Colonic mucosa (tissue), 4 donors: ENCODE results near the gene FBN1. TPM values are rescaled to one million over a fixed set of nuclear protein-coding genes. Genes with fewer than 3 reads are reported as not detected.

ENCODE experiments used
- DNase-seq: peaks from one replicate; pipeline ENCODE4 v3.0.0-alpha.2; 2020
- H3K27ac ChIP-seq: fragments of 200-600 bp; one replicate; pipeline ENCODE4 v1.8.0; 2021
- H3K27me3 ChIP-seq: fragments of 200-600 bp; one replicate; pipeline ENCODE4 v1.8.0; 2021
- H3K36me3 ChIP-seq: fragments of 200-600 bp; one replicate; pipeline ENCODE4 v1.8.0; 2021
- H3K4me1 ChIP-seq: fragments of 200-600 bp; one replicate; pipeline ENCODE4 v1.8.0; 2021; ENCODE audit warnings: mild to moderate bottlenecking
- H3K4me3 ChIP-seq: fragments of 200-600 bp; one replicate; pipeline ENCODE4 v1.8.0; 2021
- H3K9ac ChIP-seq, 2 donors: one replicate each; pipeline ENCODE4 v1.7.0; 2013; ENCODE audit warnings: control low read depth in 2 of 2, low read depth in 2 of 2, low read length in 2 of 2
- H3K9me3 ChIP-seq: fragments of 200-600 bp; one replicate; pipeline ENCODE4 v1.8.0; 2021
- intact Hi-C: fragments of 100-400 bp; cut with DNase I; formaldehyde crosslinking; loops from one replicate; pipeline ENCODE4 v1.14.1; 2022
- total RNA-seq, 2 donors: library from RNA; stranded (reverse); fragmentation: NEBNext Ultra II Directional in 1 of 2; extraction: Animal tissue kit (Norgen Biotek cat#: 25700) in 1 of 2; gene quantifications; one replicate each; pipeline ENCODE4 v1.2.1, GENCODE V29; 2021
- TF ChIP-seq, protein P1 (sequence below): fragments of 200-600 bp; IDR thresholded peaks from one replicate; pipeline ENCODE4 v1.8.0; 2022; ENCODE audit warnings: antibody characterized with exemption, mild to moderate bottlenecking
- donor health status: healthy.
- donor health status: DM: no; HTN: no; CAD: no.
- donor health status: DM: no; HTN: no; CAD: no.

FBN1 gene
- total RNA-seq, 2 donors from 2014 or later = 6.6 to 19.5 TPM

DNA sequence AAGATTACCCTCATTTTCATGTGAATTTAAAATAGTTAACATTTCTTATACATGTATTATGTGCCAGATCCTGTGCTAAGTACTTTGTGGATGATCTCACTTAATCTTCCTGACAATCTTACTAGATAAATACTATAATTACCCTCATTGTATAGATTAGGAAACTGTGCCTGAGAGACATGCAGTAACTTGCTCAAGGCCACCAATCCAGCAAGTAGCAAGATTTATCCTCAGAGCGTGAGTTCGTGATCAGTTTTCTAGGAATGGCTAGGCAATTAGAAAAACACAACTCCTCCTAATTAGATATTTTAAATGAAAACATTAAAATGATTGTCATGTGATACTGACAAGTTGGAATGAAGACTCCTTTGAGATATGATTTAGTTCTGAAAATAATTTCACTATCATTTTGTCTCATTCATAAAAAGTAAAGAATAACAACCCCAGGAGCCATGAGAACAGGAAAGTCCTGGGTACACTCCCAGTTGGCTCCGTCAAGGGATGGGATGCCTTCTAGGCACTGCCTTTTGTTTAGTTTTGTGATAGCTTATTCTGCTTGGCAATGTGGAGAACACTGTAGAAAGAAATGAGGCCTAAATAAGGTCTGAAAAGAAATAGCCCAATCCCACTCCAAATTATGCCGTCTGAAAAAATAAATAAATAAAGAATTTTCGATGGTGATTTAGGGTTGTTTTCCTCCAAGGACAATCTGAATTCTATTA, 61.3 kb downstream of the FBN1 start:
- no peak overlapping the region for H3K9ac ChIP-seq
- no peaks in the 10 kb centered on the region for H3K4me1 ChIP-seq
- intact Hi-C loops = no loop called here

DNA sequence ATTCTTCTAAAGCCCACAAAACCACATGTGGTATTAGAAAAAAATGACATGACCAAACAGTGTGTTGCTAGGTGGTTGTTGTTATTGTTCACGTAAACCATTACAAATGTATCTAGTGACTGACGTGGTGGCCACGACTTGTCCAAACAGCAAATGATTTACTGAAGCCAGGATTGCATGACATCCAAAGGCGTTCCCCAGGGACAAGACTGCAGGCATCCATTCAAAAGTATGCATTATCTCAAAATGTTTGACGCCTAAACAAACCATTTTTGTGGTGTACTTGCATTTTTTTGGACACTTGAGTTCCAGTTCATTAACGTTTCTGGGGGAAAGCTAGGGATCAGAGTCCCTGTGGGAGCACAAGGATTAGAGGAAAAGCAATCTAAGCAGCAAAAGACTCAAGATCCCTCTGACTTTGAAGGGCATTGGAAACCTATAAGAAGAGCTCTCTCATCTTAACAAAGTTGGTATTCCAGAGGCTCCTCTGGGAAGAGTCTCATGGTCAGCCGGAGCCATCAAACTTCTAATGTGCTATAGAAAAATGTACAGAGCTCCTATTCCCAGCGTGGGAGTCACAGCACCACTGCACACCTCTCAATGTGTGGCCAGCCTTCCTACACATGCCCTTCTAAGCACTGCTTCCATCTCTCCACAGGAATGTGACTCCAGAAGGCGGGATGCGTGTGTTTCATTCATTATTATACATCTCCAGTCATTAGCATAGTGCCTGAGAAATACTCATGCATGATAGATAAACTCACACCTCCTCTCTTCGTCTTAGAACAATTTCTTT, 62.9 kb downstream of the FBN1 start:
- Histone ChIP-seq H3K27ac (no peak overlapping the region), H3K4me1 (no peaks in the 10 kb centered on the region), H3K27me3 (no peaks in the 10 kb centered on the region), H3K9ac (no peak overlapping the region), H3K9me3 (no peaks in the 10 kb centered on the region), H3K36me3 (no peaks in the 10 kb centered on the region), H3K4me3 (no peak overlapping the region)
- no peak for DNase-seq
- TF ChIP-seq, protein P1, sequence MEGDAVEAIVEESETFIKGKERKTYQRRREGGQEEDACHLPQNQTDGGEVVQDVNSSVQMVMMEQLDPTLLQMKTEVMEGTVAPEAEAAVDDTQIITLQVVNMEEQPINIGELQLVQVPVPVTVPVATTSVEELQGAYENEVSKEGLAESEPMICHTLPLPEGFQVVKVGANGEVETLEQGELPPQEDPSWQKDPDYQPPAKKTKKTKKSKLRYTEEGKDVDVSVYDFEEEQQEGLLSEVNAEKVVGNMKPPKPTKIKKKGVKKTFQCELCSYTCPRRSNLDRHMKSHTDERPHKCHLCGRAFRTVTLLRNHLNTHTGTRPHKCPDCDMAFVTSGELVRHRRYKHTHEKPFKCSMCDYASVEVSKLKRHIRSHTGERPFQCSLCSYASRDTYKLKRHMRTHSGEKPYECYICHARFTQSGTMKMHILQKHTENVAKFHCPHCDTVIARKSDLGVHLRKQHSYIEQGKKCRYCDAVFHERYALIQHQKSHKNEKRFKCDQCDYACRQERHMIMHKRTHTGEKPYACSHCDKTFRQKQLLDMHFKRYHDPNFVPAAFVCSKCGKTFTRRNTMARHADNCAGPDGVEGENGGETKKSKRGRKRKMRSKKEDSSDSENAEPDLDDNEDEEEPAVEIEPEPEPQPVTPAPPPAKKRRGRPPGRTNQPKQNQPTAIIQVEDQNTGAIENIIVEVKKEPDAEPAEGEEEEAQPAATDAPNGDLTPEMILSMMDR = no peak
- intact Hi-C loops = no loop called here

More for the DNA sequence above, 61.3 kb downstream of the FBN1 start:
- TF ChIP-seq, protein P1 = no peak
- H3K9me3 ChIP-seq = no peaks in the 10 kb centered on the region
- no peak overlapping the region for H3K4me3 ChIP-seq
- no peak for DNase-seq
- H3K36me3 ChIP-seq = no peaks in the 10 kb centered on the region
- no peak overlapping the region for H3K27ac ChIP-seq
- no peaks in the 10 kb centered on the region for H3K27me3 ChIP-seq

DNA sequence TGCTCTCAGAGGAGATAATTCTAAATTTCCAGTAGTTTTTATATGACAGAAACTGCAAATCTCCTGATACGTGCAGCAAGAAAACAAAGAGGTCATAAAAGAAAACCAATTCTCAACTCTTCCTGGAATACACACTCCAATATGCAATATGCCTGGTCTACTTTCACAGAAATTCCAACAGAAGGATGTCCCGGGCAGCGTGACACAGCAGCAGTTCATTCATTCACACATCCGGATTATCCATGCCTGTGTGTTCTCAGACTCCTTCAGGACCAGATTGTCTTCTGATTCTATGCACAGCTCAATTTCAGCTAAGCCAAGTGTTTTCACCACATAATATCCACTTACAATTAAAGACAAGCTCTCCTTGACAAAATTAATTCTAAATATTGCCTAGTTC, 64.3 kb downstream of the FBN1 start:
- no peak for DNase-seq
- Histone ChIP-seq H3K9me3 (no peaks in the 10 kb centered on the region), H3K4me3 (no peak overlapping the region), H3K36me3 (no peaks in the 10 kb centered on the region), H3K4me1 (no peaks in the 10 kb centered on the region), H3K27me3 (no peaks in the 10 kb centered on the region), H3K27ac (no peak overlapping the region), H3K9ac (no peak overlapping the region)
- TF ChIP-seq, protein P1 = no peak
- intact Hi-C loops = no loop called here

DNA sequence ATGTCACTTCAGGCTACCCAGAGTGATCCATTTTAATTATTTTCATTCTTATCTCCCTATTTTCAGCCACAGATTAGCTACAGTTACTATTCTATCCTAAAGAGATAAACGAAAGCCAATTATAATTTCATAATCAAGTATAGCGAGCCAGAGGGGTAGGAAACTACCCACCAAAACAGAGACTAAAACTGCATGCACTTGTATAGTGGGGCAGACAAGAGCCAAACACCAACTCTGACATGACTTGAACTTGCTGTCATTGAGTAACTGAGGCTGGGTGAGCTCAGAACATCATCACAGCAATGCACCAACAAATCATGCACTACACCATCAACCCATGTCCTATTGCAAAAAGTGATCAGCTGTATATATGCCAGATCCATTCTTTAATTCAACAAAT, 64.8 kb downstream of the FBN1 start:
- no peak overlapping the region for H3K27ac ChIP-seq
- no peak overlapping the region for H3K4me3 ChIP-seq
- no peak overlapping the region for H3K9ac ChIP-seq
- intact Hi-C loops = no loop called here
- no peaks in the 10 kb centered on the region for H3K36me3 ChIP-seq
- H3K27me3 ChIP-seq = no peaks in the 10 kb centered on the region
- no peaks in the 10 kb centered on the region for H3K9me3 ChIP-seq
- TF ChIP-seq, protein P1 = no peak
- DNase-seq = no peak
- H3K4me1 ChIP-seq = no peaks in the 10 kb centered on the region

DNA sequence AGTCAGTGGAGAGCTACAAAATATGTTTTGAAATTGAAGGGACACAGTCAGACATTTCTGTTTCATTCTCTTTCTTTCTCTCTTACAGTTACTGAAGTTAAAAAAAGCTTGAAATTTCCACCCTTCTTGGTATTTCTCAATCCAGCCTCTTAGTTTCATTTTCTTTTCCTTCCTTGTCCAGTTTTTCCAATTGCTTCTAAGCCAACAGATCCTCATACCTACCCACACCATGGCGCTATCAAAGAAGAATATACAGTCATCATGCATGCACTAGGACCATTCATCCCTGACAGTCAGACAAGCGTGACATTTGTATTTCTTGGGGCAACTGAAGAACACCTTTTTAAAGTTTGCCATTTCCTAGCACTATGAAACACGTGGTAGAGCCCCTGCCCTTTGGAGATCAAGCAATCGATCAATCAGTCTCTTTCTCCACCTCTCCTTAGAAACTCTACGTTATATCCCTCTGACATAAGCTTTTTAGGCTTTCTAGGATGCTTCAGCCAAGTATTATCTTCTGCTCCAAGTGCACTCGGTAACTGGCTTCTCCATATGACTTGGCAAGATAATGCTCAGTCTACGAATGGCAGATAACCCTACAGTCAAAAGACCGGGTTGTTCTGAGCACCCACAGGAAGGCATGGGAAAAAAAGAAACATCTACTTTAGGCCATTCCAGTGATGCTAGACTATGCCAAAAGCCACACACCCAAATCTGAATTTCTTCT, 65.4 kb downstream of the FBN1 start:
- TF ChIP-seq, protein P1 = no peak
- H3K36me3 ChIP-seq = no peaks in the 10 kb centered on the region
- no peak for DNase-seq
- no peak overlapping the region for H3K27ac ChIP-seq
- no peaks in the 10 kb centered on the region for H3K27me3 ChIP-seq
- H3K9me3 ChIP-seq = no peaks in the 10 kb centered on the region
- no peak overlapping the region for H3K9ac ChIP-seq
- no peak overlapping the region for H3K4me3 ChIP-seq
- no peaks in the 10 kb centered on the region for H3K4me1 ChIP-seq
- intact Hi-C loops = no loop called here
